Mucosa of descending colon (tissue), 3 donors: Measurements from ENCODE around the gene RFESD. TPM values are rescaled to one million over a fixed set of nuclear protein-coding genes. Genes with fewer than 3 reads are reported as not detected.

Experiments used
- ATAC-seq: fragments of 200-7000 bp; cut with Tn5 transposase; one replicate; pipeline ENCODE4 v1.9.1; 2020; ENCODE audit warnings: mild to moderate bottlenecking, moderate library complexity
- DNase-seq, 3 donors: peaks; one replicate each; pipeline ENCODE4 v3.0.0-alpha.2; 2020
- H3K36me3 ChIP-seq: fragments of 200-600 bp; one replicate; pipeline ENCODE4 v1.8.0; 2021; ENCODE audit warnings: low read depth, mild to moderate bottlenecking
- H3K4me1 ChIP-seq: fragments of 200-600 bp; one replicate; pipeline ENCODE4 v1.8.0; 2021; ENCODE audit warnings: low read depth, mild to moderate bottlenecking
- H3K4me3 ChIP-seq: fragments of 200-600 bp; one replicate; pipeline ENCODE4 v1.8.0; 2021; ENCODE audit warnings: mild to moderate bottlenecking
- H3K9me3 ChIP-seq: fragments of 200-600 bp; one replicate; pipeline ENCODE4 v1.8.0; 2021; ENCODE audit warnings: mild to moderate bottlenecking
- CTCF ChIP-seq: fragments of 200-600 bp; IDR thresholded peaks from one replicate; pipeline ENCODE4 v1.8.0; 2022; ENCODE audit warnings: antibody characterized with exemption, mild to moderate bottlenecking
- intact Hi-C, 2 donors: fragments of 100-400 bp; cut with DNase I in 1 of 2; cut with micrococcal nuclease in 1 of 2; formaldehyde crosslinking; loops; one replicate each; pipeline versions ENCODE4 v1.11.0 to v1.11.1; 2022; cut with DNase I, micrococcal nuclease
- total RNA-seq, 3 donors: library from RNA; stranded (reverse); fragmentation: NEBNext Ultra II Directional in 2 of 3; extraction: Animal tissue kit (Norgen Biotek cat#: 25700) in 2 of 3; gene quantifications; one replicate each; pipeline versions ENCODE4 v1.2.1 to v1.2.4, GENCODE V29; 2021 to 2023
- donor health status: DM: no; HTN: no; CAD: no; lungs with moderate emphysema.
- donor health status: DM: no; HTN: no; CAD: no.
- donor health status: DM: no; HTN: yes; CAD: no.

The RFESD gene
- total RNA-seq, 3 donors from 2014 or later: 0.31 to 2.5 (median 1.4) TPM

DNA sequence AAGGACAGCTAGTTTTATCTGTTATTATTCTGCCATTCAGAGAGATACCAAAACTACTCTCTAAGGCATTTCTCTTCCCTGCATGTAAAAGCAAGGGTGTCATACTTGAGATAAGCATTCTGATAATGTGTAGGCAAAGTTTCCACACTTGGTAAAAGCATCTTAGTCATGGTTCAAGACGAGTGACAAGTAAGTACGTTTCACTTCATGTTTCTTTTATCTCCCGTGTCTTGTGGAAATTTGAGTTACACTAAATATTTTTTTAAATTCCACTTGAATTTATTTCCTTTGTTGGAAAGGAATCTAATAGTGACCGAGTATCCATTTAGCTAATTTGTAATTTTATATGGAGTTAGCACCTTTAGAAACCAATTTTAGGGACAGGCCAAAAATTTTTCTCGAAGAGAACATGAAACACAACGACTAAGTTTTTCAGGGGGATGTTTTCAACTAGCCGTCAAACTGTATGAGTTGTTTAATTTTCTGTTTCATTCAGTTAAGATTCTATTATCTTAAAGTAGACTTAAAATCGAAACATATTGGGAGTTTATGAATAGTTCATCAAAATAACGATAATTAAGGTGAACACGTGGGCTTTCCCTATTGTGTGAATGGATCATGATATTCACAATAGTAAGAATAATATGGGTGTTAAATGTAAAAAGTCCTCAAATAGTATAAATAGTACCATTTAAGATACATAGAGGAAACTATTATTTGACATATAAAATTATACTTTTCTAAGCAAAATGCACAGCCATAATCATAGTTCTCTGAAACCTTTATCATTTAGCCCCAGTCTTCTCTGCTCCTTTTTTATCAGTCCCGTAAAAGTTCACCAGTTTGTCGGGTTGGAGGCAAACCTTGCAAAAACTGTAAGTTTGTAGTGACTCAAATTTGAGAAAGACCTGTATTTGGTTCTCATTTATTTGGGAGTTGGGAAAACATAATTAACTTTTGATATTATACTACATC is 1.6 kb downstream of the RFESD start:
- Histone ChIP-seq H3K9me3 (no peaks in the 10 kb centered on the region), H3K4me3 (no peak overlapping the region), H3K4me1 (peaks cover 20% of the 10 kb centered on the region), H3K36me3 (no peaks in the 10 kb centered on the region)
- TF ChIP-seq CTCF: no peak
- ATAC-seq (no peak), DNase-seq (no peak)
- intact Hi-C loops: loop anchor here (5.0 to 10.0 kb wide), 3 partner anchors 84 to 199 kb away; partner anchors contain the start of gene RHOBTB3 (in 1 of the 2)

DNA sequence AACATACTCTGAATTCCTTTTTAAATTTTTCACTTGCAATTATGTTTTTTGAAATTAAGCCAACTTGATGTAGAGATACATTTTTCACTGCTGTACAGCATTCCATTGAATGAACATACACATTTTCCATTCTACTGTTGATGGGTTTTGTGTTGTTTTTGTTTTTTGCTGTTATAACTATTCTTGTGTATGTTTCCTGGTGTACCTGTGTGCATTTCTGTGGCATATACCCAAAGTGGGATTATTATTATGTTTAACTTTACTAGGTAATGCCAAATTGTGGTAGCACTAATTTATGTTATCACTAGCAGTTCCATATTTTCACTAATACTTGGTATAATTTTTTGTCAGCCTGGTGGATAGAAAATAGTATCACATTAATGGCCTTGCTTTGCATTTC is 2.7 kb downstream of the RFESD start:
- Histone ChIP-seq H3K4me3 (no peak overlapping the region), H3K36me3 (no peaks in the 10 kb centered on the region), H3K9me3 (no peaks in the 10 kb centered on the region), H3K4me1 (peaks cover 20% of the 10 kb centered on the region)
- TF ChIP-seq CTCF: no peak
- ATAC-seq: no peak
- DNase-seq: no peak
- intact Hi-C loops: loop anchor here (5.0 to 10.0 kb wide), 3 partner anchors 83 to 198 kb away; partner anchors contain the start of gene RHOBTB3 (in 1 of the 2)

- Histone ChIP-seq H3K36me3 (no peaks in the 10 kb centered on the region), H3K9me3 (no peaks in the 10 kb centered on the region), H3K4me1 (peaks cover 20% of the 10 kb centered on the region), H3K4me3 (no peak overlapping the region)
- intact Hi-C loops: loop anchor here (5.0 to 10.0 kb wide), 3 partner anchors 82 to 197 kb away; partner anchors contain the start of gene RHOBTB3 (in 1 of the 2)
- TF ChIP-seq CTCF: no peak
- no peak for DNase-seq
- no peak for ATAC-seq
Observed at GRCh38 chr5:95649842-95650620, 3.5 kb downstream of the RFESD start.

- Histone ChIP-seq H3K4me3 (no peak overlapping the region), H3K4me1 (peaks cover 5% of the 10 kb centered on the region), H3K9me3 (no peaks in the 10 kb centered on the region), H3K36me3 (no peaks in the 10 kb centered on the region)
- ATAC-seq (no peak), DNase-seq (no peak)
- intact Hi-C loops: no loop called here
- no peak for TF ChIP-seq CTCF
Observed at GRCh38 chr5:95652849-95653248, 6.3 kb downstream of the RFESD start.

DNA sequence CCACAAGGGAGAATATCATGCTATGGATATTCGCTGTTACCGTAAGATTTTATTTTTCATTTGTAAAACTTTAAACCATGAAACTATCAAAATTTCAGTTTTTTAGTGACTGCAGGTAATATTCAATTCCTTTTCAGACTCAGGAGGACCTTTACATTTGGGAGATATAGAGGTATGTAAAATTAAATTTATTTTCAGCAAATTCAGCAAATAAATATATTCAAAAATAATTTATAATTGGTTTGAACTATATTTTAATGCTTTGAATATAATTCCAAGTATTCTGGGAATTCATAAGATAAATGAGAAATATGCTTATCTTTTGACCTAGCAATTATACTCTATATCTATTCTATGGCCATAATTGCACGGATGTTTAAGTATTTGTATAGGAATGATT is 7.6 kb downstream of the RFESD start:
- ATAC-seq (no peak), DNase-seq (no peak)
- Histone ChIP-seq H3K36me3 (no peaks in the 10 kb centered on the region), H3K4me3 (no peak overlapping the region), H3K9me3 (no peaks in the 10 kb centered on the region), H3K4me1 (no peaks in the 10 kb centered on the region)
- intact Hi-C loops: no loop called here
- TF ChIP-seq CTCF: no peak
